Ishikawa (cell line): ENCODE data around the gene ZFAND2B.

Source experiments
- CEBPB ChIP-seq: IDR thresholded peaks from 2 replicates; pipeline ENCODE4 v1.6.1; 2012
- CREB1 ChIP-seq: IDR thresholded peaks from 2 replicates; pipeline ENCODE4 v1.6.1; 2012; ENCODE audit warnings: low read depth
- EGR1 ChIP-seq: IDR thresholded peaks from 2 replicates; pipeline ENCODE4 v1.6.1; 2012
- EP300 ChIP-seq: IDR thresholded peaks from 2 replicates; pipeline ENCODE4 v1.6.1; 2012; ENCODE audit warnings: borderline replicate concordance
- FOXM1 ChIP-seq: IDR thresholded peaks from 2 replicates; pipeline ENCODE4 v1.6.1; 2012; ENCODE audit warnings: low read depth, borderline replicate concordance
- MAX ChIP-seq: IDR thresholded peaks from 2 replicates; pipeline ENCODE4 v1.6.1; 2012
- NFIC ChIP-seq: IDR thresholded peaks from 2 replicates; pipeline ENCODE4 v1.6.1; 2012
- RAD21 ChIP-seq: IDR thresholded peaks from 2 replicates; pipeline ENCODE4 v1.6.1; 2012; ENCODE audit warnings: low read depth
- REST ChIP-seq: IDR thresholded peaks from 2 replicates; pipeline ENCODE4 v1.6.1; 2012; ENCODE audit warnings: low read depth, mild to moderate bottlenecking
- TAF1 ChIP-seq: IDR thresholded peaks from 2 replicates; pipeline ENCODE4 v1.6.1; 2012; ENCODE audit warnings: low read depth, mild to moderate bottlenecking
- TCF12 ChIP-seq: IDR thresholded peaks from 2 replicates; pipeline ENCODE4 v1.6.1; 2012; ENCODE audit warnings: low read depth
- TEAD4 ChIP-seq: IDR thresholded peaks from 2 replicates; pipeline ENCODE4 v1.6.1; 2012
- USF1 ChIP-seq: IDR thresholded peaks from 2 replicates; pipeline ENCODE4 v1.6.1; 2012
- YY1 ChIP-seq: IDR thresholded peaks from 2 replicates; pipeline ENCODE4 v1.6.1; 2012; ENCODE audit warnings: low read depth
- ZBTB7A ChIP-seq: IDR thresholded peaks from 2 replicates; pipeline ENCODE4 v1.6.1; 2012; ENCODE audit warnings: low read depth

ZFAND2B gene

GRCh38 chr2:219182331-219183150, 24.0 kb upstream of the ZFAND2B start:
- TF ChIP-seq MAX (no peak), YY1 (no peak), REST (no peak), TCF12 (no peak), FOXM1 (no peak), TEAD4 (no peak), USF1 (no peak)

- no peak for TF ChIP-seq REST
- TF ChIP-seq CREB1 = no peak
Measured at GRCh38 chr2:219183151-219183772, 23.3 kb upstream of the ZFAND2B start.

- TF ChIP-seq CREB1 = no peak
- no peak for TF ChIP-seq CEBPB
- no peak for TF ChIP-seq FOXM1
- TF ChIP-seq USF1 = no peak
- no peak for TF ChIP-seq EP300
- TF ChIP-seq REST = no peak
- TF ChIP-seq TEAD4 = no peak
- TF ChIP-seq TCF12 = no peak
- no peak for TF ChIP-seq ZBTB7A
Measured at GRCh38 chr2:219184121-219184520, 22.5 kb upstream of the ZFAND2B start.

- TF ChIP-seq TAF1 (no peak), CREB1 (no peak), RAD21 (no peak), NFIC (no peak), ZBTB7A (no peak), USF1 (no peak), TEAD4 (no peak), CEBPB (no peak), REST (no peak), EGR1 (no peak), MAX (no peak), TCF12 (no peak), FOXM1 (no peak), YY1 (no peak), EP300 (no peak)
Measured at GRCh38 chr2:219186754-219187456, 19.7 kb upstream of the ZFAND2B start.
